H1 (cell line): ENCODE results near the gene ADH4.

ENCODE experiments used
- POLR2A ChIP-seq, 2 experiments: IDR thresholded peaks; 1 replicate in 1 of 2; 2 replicates in 1 of 2; pipeline ENCODE4 v1.6.1; 2011; ENCODE audit warnings: low read depth in 2 of 2, low read length in 2 of 2, mild to moderate bottlenecking in 2 of 2; ENCODE audit errors: control extremely low read depth in 1 of 2
- POLR2AphosphoS5 ChIP-seq: IDR thresholded peaks from 2 replicates; pipeline ENCODE4 v1.6.1; 2011; ENCODE audit warnings: low read depth, low read length
- RFX5 ChIP-seq: IDR thresholded peaks from 2 replicates; pipeline ENCODE4 v1.6.1; 2011; ENCODE audit warnings: low read depth, low read length, improper control_type of control experiment, borderline replicate concordance
- SRF ChIP-seq: IDR thresholded peaks from 2 replicates; pipeline ENCODE4 v1.6.1; 2011; ENCODE audit warnings: mild to moderate bottlenecking, low read depth, low read length, moderate library complexity
- YY1 ChIP-seq: IDR thresholded peaks from 2 replicates; pipeline ENCODE4 v1.6.1; 2011; ENCODE audit warnings: low read depth, mild to moderate bottlenecking, low read length
- TF ChIP-seq, protein P1 (sequence below): IDR thresholded peaks from 2 replicates; pipeline ENCODE4 v1.6.1; 2011; ENCODE audit warnings: low read depth, mild to moderate bottlenecking, low read length; ENCODE audit not compliant: insufficient read depth

DNA sequence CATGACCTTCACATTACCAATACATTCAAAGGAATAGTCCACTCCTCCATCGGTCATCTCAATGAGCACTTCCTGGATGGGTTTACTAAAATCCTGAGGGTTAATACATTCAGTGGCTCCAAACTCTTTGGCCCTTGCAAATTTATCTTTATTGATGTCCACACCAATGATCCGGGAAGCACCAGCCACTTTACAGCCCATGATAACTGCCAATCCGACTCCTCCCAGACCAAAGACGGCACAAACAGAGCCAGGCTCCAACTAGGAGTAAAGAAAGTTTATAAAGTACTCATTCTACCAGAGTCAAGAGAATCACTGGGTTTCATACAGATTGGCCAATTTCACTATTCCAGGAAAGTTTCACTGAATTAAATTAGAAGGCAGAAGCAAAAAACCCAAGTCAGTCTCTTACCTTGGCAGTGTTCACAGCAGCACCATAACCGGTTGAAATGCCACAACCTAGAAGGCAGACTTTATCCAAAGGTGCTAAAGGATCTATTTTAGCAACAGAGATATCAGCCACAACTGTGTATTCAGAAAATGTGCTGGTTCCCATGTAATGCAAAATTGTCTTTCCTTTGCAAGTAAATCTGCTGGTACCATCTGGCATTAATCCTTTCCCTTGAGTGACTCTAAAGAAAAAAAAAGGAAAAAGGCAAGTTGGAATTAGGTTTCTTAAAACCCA lies 67.7 kb downstream of the ADH4 start:
- TF ChIP-seq RFX5 (no peak), YY1 (no peak), POLR2A (IDR thresholded peaks at IDR 0.05; ENCODE audit: control extremely low read depth in 1 of 2, low read depth in 2 of 2, low read length in 2 of 2) (no peak), SRF (no peak), POLR2AphosphoS5 (no peak)
- TF ChIP-seq, protein P1, sequence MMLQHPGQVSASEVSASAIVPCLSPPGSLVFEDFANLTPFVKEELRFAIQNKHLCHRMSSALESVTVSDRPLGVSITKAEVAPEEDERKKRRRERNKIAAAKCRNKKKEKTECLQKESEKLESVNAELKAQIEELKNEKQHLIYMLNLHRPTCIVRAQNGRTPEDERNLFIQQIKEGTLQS: no peak
